Peyer's patch (tissue), 4 donors: Measurements from ENCODE around the gene HTR4. TPM values are rescaled to one million over a fixed set of nuclear protein-coding genes. Genes with fewer than 3 reads are reported as not detected.
"Not testable (repeated sequence)": the region's sequence is repeated elsewhere in the genome, so short reads cannot be mapped to it uniquely, and the experiment has no call there.

Experiments
- DNase-seq, 3 donors: peaks; one replicate each; pipeline ENCODE4 v3.0.0-alpha.2; 2017 to 2019
- H3K27ac ChIP-seq, 4 donors: fragments of 200-600 bp; sonication (generic); one replicate each; pipeline ENCODE4 v1.5.1; 2016 to 2019
- H3K27me3 ChIP-seq, 2 donors: fragments of 200-600 bp; sonication (generic); one replicate each; pipeline ENCODE4 v1.5.1; 2019
- H3K36me3 ChIP-seq, 3 donors: fragments of 200-600 bp; sonication (generic); one replicate each; pipeline ENCODE4 v1.5.1; 2016 to 2019
- H3K4me1 ChIP-seq, 4 donors: fragments of 200-600 bp; sonication (generic); one replicate each; pipeline ENCODE4 v1.5.1; 2016 to 2019
- H3K4me3 ChIP-seq, 4 donors: fragments of 200-600 bp; sonication (generic); 1 replicate in 3 of 4; 2 replicates in 1 of 4; pipeline ENCODE4 v1.5.1; 2016 to 2019; ENCODE audit warnings: mild to moderate bottlenecking in 1 of 4
- H3K9me3 ChIP-seq, 4 donors: fragments of 200-600 bp; sonication (generic); one replicate each; pipeline ENCODE4 v1.5.1; 2016 to 2019; ENCODE audit warnings: mild to moderate bottlenecking in 1 of 4
- CTCF ChIP-seq, 6 experiments: fragments of 450-650 bp in 4 of 6; fragments of 200-600 bp in 2 of 6; sonication (generic) in 1 of 6; IDR thresholded peaks; one replicate each; pipeline ENCODE4 v1.5.1; 2017 to 2019; ENCODE audit warnings: antibody characterized with exemption in 6 of 6, mild to moderate bottlenecking in 3 of 6, moderate library complexity in 1 of 6
- POLR2A ChIP-seq, 2 donors: fragments of 450-650 bp; IDR thresholded peaks; one replicate each; pipeline ENCODE4 v1.5.1; 2017; ENCODE audit warnings: antibody characterized with exemption in 2 of 2, mild to moderate bottlenecking in 2 of 2, moderate library complexity in 2 of 2
- total RNA-seq, 4 donors: library from RNA; depleted of rRNA; stranded (reverse); fragments of >200 nt; gene quantifications; one replicate each; pipeline ENCODE4 v1.1.0, GENCODE V29; 2016

HTR4 gene
- total RNA-seq, 4 donors from 2014 or later: 21.5 to 46.6 (median 44.1) TPM

- DNase-seq: no peak
- Histone ChIP-seq H3K27me3 (no peaks in the 10 kb centered on the region), H3K36me3 (no peaks in the 10 kb centered on the region), H3K9me3 (no peaks in the 10 kb centered on the region), H3K4me1 (no peaks in the 10 kb centered on the region), H3K27ac (no peak overlapping the region), H3K4me3 (no peak overlapping the region)
- TF ChIP-seq POLR2A (IDR thresholded peaks at IDR 0.05) (no peak), CTCF (IDR thresholded peaks at IDR 0.05) (no peak)
These were observed 113.1 kb downstream of the HTR4 start for GRCh38 chr5:148541054-148541835.

- H3K9me3 ChIP-seq: no peaks in the 10 kb centered on the region
- H3K4me1 ChIP-seq: no peaks in the 10 kb centered on the region
- no peak for TF ChIP-seq POLR2A (IDR thresholded peaks at IDR 0.05)
- no peak for TF ChIP-seq CTCF (IDR thresholded peaks at IDR 0.05)
- H3K4me3 ChIP-seq: no peak overlapping the region
- H3K27me3 ChIP-seq: no peaks in the 10 kb centered on the region
- no peak for DNase-seq
- H3K27ac ChIP-seq: no peak overlapping the region
- H3K36me3 ChIP-seq: no peaks in the 10 kb centered on the region
These were observed 113.7 kb downstream of the HTR4 start for GRCh38 chr5:148540647-148541046.

GRCh38 chr5:148539851-148540250 is 114.5 kb downstream of the HTR4 start:
- no peak for DNase-seq
- H3K4me3 ChIP-seq: no peak overlapping the region

GRCh38 chr5:148535190-148535589 is 119.1 kb downstream of the HTR4 start:
- no peak overlapping the region for H3K4me3 ChIP-seq
- TF ChIP-seq POLR2A (IDR thresholded peaks at IDR 0.05): no peak
- no peak for TF ChIP-seq CTCF (IDR thresholded peaks at IDR 0.05)
- H3K36me3 ChIP-seq: peaks cover 0 to 11% (median 0%) of the 10 kb centered on the region in 3 donors
- H3K4me1 ChIP-seq: no peaks in the 10 kb centered on the region
- H3K27ac ChIP-seq: no peak overlapping the region
- no peaks in the 10 kb centered on the region for H3K27me3 ChIP-seq
- H3K9me3 ChIP-seq: peaks cover 0 to 4% (median 0%) of the 10 kb centered on the region in 4 donors
- DNase-seq: no peak

More at GRCh38 chr5:148539851-148540250, 114.5 kb downstream of the HTR4 start:
- Histone ChIP-seq H3K36me3 (no peaks in the 10 kb centered on the region), H3K9me3 (no peaks in the 10 kb centered on the region), H3K4me1 (no peaks in the 10 kb centered on the region), H3K27ac (no peak overlapping the region), H3K27me3 (no peaks in the 10 kb centered on the region)
- TF ChIP-seq POLR2A (IDR thresholded peaks at IDR 0.05): no peak
- TF ChIP-seq CTCF (IDR thresholded peaks at IDR 0.05): no peak

GRCh38 chr5:148532969-148533670 is 121.2 kb downstream of the HTR4 start:
- Histone ChIP-seq H3K4me3 (no peak overlapping the region), H3K27ac (no peak overlapping the region), H3K27me3 (no peaks in the 10 kb centered on the region), H3K4me1 (no peaks in the 10 kb centered on the region), H3K36me3 (peaks cover 0 to 15% (median 0%) of the 10 kb centered on the region in 3 donors), H3K9me3 (peaks cover 0 to 12% (median 0%) of the 10 kb centered on the region in 4 donors)
- no peak for DNase-seq
- no peak for TF ChIP-seq POLR2A (IDR thresholded peaks at IDR 0.05)
- TF ChIP-seq CTCF (IDR thresholded peaks at IDR 0.05): no peak

GRCh38 chr5:148529450-148529849 is 124.9 kb downstream of the HTR4 start:
- H3K36me3 ChIP-seq: peaks cover 0 to 15% (median 0%) of the 10 kb centered on the region in 3 donors
- not testable (repeated sequence) for H3K4me3 ChIP-seq, DNase-seq, H3K27ac ChIP-seq, H3K4me1 ChIP-seq, H3K27me3 ChIP-seq
- H3K9me3 ChIP-seq: peaks cover 0 to 12% (median 0%) of the 10 kb centered on the region in 4 donors
